ENCODE measurements around the gene PIK3R1.
A peak's percentile ranks its signal among the peaks of the same experiment; 100 is the strongest.

PIK3R1 gene

GRCh38 chr5:68264024-68264956 is 48.7 kb downstream of the PIK3R1 start:
- DNase-seq (ENCODE audit: low read depth, low spot score): peak; percentile 53
- no peak overlapping the region for H3K4me3 ChIP-seq (ENCODE audit: low read depth, low read length)
- in situ Hi-C loops (cut with HindIII; ENCODE audit: low sequenced_read_pairs): no loop called here
- TF ChIP-seq, protein P1, sequence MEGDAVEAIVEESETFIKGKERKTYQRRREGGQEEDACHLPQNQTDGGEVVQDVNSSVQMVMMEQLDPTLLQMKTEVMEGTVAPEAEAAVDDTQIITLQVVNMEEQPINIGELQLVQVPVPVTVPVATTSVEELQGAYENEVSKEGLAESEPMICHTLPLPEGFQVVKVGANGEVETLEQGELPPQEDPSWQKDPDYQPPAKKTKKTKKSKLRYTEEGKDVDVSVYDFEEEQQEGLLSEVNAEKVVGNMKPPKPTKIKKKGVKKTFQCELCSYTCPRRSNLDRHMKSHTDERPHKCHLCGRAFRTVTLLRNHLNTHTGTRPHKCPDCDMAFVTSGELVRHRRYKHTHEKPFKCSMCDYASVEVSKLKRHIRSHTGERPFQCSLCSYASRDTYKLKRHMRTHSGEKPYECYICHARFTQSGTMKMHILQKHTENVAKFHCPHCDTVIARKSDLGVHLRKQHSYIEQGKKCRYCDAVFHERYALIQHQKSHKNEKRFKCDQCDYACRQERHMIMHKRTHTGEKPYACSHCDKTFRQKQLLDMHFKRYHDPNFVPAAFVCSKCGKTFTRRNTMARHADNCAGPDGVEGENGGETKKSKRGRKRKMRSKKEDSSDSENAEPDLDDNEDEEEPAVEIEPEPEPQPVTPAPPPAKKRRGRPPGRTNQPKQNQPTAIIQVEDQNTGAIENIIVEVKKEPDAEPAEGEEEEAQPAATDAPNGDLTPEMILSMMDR (IDR thresholded peaks at IDR 0.05; ENCODE audit: low read depth, low read length): no peak

- TF ChIP-seq, protein P1 (IDR thresholded peaks at IDR 0.05; ENCODE audit: low read depth, low read length): no peak
- in situ Hi-C loops (cut with HindIII; ENCODE audit: low sequenced_read_pairs): no loop called here
- H3K4me3 ChIP-seq (ENCODE audit: low read depth, low read length): no peak overlapping the region
- no peak for DNase-seq (ENCODE audit: low read depth, low spot score)
These were observed 49.8 kb downstream of the PIK3R1 start for GRCh38 chr5:68265347-68265746.

DNA sequence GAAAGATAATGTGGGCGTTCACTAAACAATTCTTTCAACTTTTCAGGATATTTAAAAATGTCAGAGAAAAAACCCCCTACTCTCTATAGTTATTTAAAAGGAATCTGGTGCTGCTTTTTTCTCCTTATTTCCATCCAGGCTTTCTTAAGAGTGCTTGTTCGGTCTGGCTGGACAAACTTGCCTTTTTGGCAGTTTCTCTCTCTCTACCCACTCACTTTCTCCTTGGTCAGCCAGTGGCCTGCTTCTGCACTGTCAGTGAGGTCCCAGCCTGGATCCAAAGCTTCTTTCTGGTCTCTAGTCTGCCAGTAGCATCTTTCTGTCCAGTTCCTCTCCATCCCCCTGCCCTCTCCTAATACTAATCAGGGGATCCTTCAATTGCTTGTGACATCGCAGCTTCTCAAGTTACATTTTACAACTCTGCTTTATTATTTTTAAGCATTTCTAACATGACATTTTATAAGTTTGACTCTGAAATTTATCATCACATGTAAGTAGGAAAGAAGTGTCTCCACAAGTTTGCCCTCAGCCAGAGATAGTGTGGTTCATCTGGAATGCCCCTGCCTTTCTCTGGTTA is 50.4 kb downstream of the PIK3R1 start:
- no peak overlapping the region for H3K4me3 ChIP-seq (ENCODE audit: low read depth, low read length)
- no peak for DNase-seq (ENCODE audit: low read depth, low spot score)
- TF ChIP-seq, protein P1 (IDR thresholded peaks at IDR 0.05; ENCODE audit: low read depth, low read length): no peak
- in situ Hi-C loops (cut with HindIII; ENCODE audit: low sequenced_read_pairs): no loop called here

GRCh38 chr5:68266457-68266856 is 50.9 kb downstream of the PIK3R1 start:
- TF ChIP-seq, protein P1 (IDR thresholded peaks at IDR 0.05; ENCODE audit: low read depth, low read length): no peak
- no peak overlapping the region for H3K4me3 ChIP-seq (ENCODE audit: low read depth, low read length)
- no peak for DNase-seq (ENCODE audit: low read depth, low spot score)
- in situ Hi-C loops (cut with HindIII; ENCODE audit: low sequenced_read_pairs): no loop called here

DNA sequence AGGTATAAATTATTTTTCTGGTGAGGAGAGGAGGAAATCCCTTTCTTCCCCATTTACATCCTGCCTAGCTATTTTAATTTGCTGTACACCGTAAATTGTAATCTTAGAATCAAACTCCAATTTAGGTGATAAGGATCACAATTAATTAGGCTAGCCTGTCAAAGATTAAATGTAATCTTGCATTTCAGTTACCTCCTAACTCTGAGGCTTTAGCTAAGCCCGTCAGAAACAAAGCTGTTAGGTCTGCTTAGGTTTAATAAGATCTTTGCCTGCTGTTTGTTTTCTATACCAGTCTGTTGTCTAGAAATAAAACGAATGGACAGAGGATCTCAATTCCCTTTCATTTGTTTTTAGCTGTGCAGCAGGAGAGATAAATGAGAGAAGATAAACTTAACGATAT is 51.5 kb downstream of the PIK3R1 start:
- in situ Hi-C loops (cut with HindIII; ENCODE audit: low sequenced_read_pairs): no loop called here
- no peak for DNase-seq (ENCODE audit: low read depth, low spot score)
- TF ChIP-seq, protein P1 (IDR thresholded peaks at IDR 0.05; ENCODE audit: low read depth, low read length): no peak
- H3K4me3 ChIP-seq (ENCODE audit: low read depth, low read length): no peak overlapping the region

- DNase-seq (ENCODE audit: low read depth, low spot score): no peak
- in situ Hi-C loops (cut with HindIII; ENCODE audit: low sequenced_read_pairs): no loop called here
- TF ChIP-seq, protein P1 (IDR thresholded peaks at IDR 0.05; ENCODE audit: low read depth, low read length): no peak
- H3K4me3 ChIP-seq (ENCODE audit: low read depth, low read length): no peak overlapping the region
These were observed 52.7 kb downstream of the PIK3R1 start for GRCh38 chr5:68268101-68268851.
